A673 (cell line): Measurements from ENCODE around the gene GRAP2. TPM values are rescaled to one million over a fixed set of nuclear protein-coding genes. Genes with fewer than 3 reads are reported as not detected.

ENCODE experiments used
- BruUV-seq: library from RNA; stranded (reverse); fragments of 400-500 nt; replicated peaks from 2 replicates; lab custom pipeline; 2021; lab: Mats Ljungman, UMichigan
- CTCF ChIA-PET: fragments of 300-600 bp; sonication (Branson Sonifier 250); formaldehyde crosslinking; loops from one replicate; lab custom pipeline; 2022; ENCODE audit warnings: antibody characterized with exemption; lab: Charles Lee
- POLR2A ChIA-PET: fragments of 300-600 bp; sonication (Branson Sonifier 250); formaldehyde crosslinking; loops from one replicate; lab custom pipeline; 2022; ENCODE audit warnings: antibody characterized with exemption; ENCODE audit not compliant: low non-redundant PET; lab: Charles Lee
- DNase-seq: peaks from one replicate; pipeline ENCODE4 v3.0.0-alpha.2; 2015; ENCODE audit warnings: low spot score
- H3K27ac ChIP-seq: fragments of 200-600 bp; sonication (generic); 2 replicates; pipeline ENCODE4 v1.5.1; 2016; ENCODE audit warnings: mixed run types, low read depth, mild to moderate bottlenecking, mixed read lengths, antibody characterized with exemption, low read length; ENCODE audit not compliant: poor library complexity, severe bottlenecking
- H3K27me3 ChIP-seq: fragments of 200-600 bp; sonication (generic); replicated peaks from 2 replicates; pipeline ENCODE4 v1.6.1; 2017; ENCODE audit warnings: mixed run types, low read depth, mild to moderate bottlenecking, mixed read lengths, antibody characterized with exemption, low read length; ENCODE audit not compliant: insufficient read depth, poor library complexity
- H3K36me3 ChIP-seq: fragments of 200-600 bp; sonication (generic); 2 replicates; pipeline ENCODE4 v1.6.1; 2016; ENCODE audit warnings: mixed run types, mild to moderate bottlenecking, mixed read lengths, antibody characterized with exemption, low read length; ENCODE audit not compliant: insufficient read depth, poor library complexity, severe bottlenecking
- H3K4me1 ChIP-seq: fragments of 200-600 bp; sonication (generic); 2 replicates; pipeline ENCODE4 v1.6.1; 2017; ENCODE audit warnings: mixed run types, mild to moderate bottlenecking, mixed read lengths, antibody characterized with exemption, low read length; ENCODE audit not compliant: insufficient read depth, poor library complexity, severe bottlenecking
- H3K4me3 ChIP-seq: fragments of 200-600 bp; sonication (generic); 2 replicates; pipeline ENCODE4 v1.5.1; 2016; ENCODE audit warnings: low read depth, mixed run types, mild to moderate bottlenecking, mixed read lengths, low read length; ENCODE audit not compliant: poor library complexity, severe bottlenecking
- H3K9me3 ChIP-seq: fragments of 200-600 bp; sonication (generic); 2 replicates; pipeline ENCODE4 v1.6.1; 2016; ENCODE audit warnings: mixed run types, low read depth, mild to moderate bottlenecking, mixed read lengths, antibody characterized with exemption, low read length; ENCODE audit not compliant: poor library complexity, severe bottlenecking
- EZH2 ChIP-seq: fragments of 200-600 bp; sonication (generic); IDR thresholded peaks from 2 replicates; pipeline ENCODE4 v1.6.1; 2017; ENCODE audit warnings: borderline replicate concordance, low read depth, mild to moderate bottlenecking, mixed read lengths, antibody characterized with exemption, low read length; ENCODE audit not compliant: poor library complexity, severe bottlenecking
- intact Hi-C: fragments of 100-400 bp; cut with micrococcal nuclease; formaldehyde crosslinking; loops from one replicate; pipeline ENCODE4 v1.10.0; 2022; ENCODE audit not compliant: unreplicated experiment
- total RNA-seq: library from RNA; stranded (reverse); gene quantifications from 2 replicates; pipeline ENCODE4 v1.2.3, GENCODE V29; 2021
- TF ChIP-seq, protein P1 (sequence below): fragments of 300-800, 200-600 bp; sonication (generic); conservative IDR thresholded peaks from 2 replicates; pipeline ENCODE4 v1.5.1; 2017; ENCODE audit warnings: low read depth, mild to moderate bottlenecking, antibody characterized with exemption, low read length, moderate library complexity, mixed read lengths

The GRAP2 gene
- total RNA-seq, 1 experiment from 2014 or later: not detected

DNA sequence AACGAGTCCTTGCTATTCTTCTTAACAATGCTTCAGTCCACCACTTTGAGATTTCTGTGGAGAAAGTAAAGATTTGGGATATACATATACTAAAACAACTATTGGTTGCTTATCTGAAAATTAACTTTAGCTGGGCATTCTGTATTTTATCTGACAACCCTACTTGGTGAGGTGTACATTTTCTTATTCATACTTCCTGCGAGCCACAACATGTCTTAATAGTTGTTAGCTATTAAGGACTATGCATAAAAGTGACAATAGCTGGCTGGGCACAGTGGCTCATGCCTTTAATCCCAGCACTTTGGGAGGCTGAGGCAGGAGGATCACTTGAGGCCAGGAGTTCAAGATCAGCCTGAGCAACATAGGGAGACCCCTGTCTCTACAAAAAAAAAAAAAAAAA lies 31.3 kb downstream of the GRAP2 start:
- Histone ChIP-seq H3K27ac (no peak overlapping the region), H3K4me3 (no peak overlapping the region), H3K9me3 (no peaks in the 10 kb centered on the region), H3K36me3 (no peaks in the 10 kb centered on the region), H3K27me3 (peaks cover 63% of the 10 kb centered on the region), H3K4me1 (no peaks in the 10 kb centered on the region)
- TF ChIP-seq, protein P1, sequence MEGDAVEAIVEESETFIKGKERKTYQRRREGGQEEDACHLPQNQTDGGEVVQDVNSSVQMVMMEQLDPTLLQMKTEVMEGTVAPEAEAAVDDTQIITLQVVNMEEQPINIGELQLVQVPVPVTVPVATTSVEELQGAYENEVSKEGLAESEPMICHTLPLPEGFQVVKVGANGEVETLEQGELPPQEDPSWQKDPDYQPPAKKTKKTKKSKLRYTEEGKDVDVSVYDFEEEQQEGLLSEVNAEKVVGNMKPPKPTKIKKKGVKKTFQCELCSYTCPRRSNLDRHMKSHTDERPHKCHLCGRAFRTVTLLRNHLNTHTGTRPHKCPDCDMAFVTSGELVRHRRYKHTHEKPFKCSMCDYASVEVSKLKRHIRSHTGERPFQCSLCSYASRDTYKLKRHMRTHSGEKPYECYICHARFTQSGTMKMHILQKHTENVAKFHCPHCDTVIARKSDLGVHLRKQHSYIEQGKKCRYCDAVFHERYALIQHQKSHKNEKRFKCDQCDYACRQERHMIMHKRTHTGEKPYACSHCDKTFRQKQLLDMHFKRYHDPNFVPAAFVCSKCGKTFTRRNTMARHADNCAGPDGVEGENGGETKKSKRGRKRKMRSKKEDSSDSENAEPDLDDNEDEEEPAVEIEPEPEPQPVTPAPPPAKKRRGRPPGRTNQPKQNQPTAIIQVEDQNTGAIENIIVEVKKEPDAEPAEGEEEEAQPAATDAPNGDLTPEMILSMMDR: no peak
- no peak for TF ChIP-seq EZH2
- no peak for DNase-seq
- POLR2A ChIA-PET: no interaction called here
- BruUV-seq: no TSS peak
- CTCF ChIA-PET: no interaction called here
- intact Hi-C loops: no loop called here

DNA sequence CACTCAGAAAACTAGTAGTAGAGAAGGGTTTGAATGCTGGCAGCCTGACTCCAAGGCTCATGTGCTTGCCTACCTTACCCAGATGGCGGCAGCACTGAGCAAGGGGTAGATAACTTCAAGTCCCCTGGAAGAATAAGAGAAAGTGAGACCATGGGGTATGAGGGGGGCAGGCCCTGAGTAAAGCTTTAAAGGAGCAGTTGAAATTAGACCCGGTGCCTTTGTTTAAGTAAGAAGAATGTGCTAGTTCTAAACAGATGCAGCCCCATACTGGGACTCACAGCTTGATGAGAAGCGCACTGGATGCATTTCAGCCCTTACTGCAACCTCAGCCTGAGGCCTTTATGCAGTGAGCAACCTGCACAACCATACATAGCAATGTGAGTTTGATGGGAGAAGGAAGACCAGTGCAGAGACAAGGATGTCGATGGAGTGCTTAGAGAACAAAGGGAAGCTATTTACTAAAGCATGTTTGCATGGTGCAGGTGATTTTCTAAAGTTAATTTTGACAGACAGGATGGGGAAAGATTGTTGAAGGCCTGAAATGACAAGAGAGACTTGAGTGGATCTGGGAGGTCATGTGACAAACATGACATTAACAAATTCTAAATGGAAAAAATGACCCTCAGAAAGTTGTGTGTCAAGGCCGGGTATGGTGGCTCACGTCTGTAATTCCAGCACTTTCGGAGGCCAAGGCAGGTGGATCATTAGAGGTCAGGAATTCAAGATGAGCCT lies 32.2 kb downstream of the GRAP2 start:
- DNase-seq: peak; percentile 37
- no peak for TF ChIP-seq EZH2
- TF ChIP-seq, protein P1: peak; percentile 57
- no peaks in the 10 kb centered on the region for H3K4me1 ChIP-seq
- no TSS peak for BruUV-seq
- H3K9me3 ChIP-seq: no peaks in the 10 kb centered on the region
- ChIA-PET CTCF (interaction anchor here (0.6 kb wide), 1 partner anchor 363 kb away, joined by 3 read pairs; no protein-coding TSS in a partner anchor), POLR2A (interaction anchor here (0.6 kb wide), 1 partner anchor 189 kb away, joined by 3 read pairs; no protein-coding TSS in a partner anchor)
- intact Hi-C loops: no loop called here
- peaks cover 69% of the 10 kb centered on the region for H3K27me3 ChIP-seq
- H3K4me3 ChIP-seq: no peak overlapping the region
- H3K36me3 ChIP-seq: no peaks in the 10 kb centered on the region
- H3K27ac ChIP-seq: no peak overlapping the region

DNA sequence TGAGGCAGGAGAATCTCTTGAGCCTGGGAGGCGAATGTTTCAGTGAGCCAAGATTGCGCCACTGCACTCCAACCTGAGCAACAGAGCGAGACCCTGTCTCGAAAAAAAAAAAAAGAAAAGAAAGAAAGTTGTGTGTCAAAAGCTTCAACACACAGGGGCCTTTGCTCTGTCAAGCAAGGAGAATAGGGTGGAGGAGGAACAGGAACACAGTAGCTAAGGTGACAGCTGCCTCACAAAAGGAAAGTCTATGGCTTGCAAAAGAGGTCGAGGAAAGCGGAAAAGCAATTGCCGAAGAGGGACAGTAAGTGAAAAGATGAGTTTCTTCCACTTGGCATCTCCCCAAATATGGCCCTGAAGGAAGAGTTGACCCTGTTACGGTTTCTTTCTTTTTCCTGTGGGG lies 32.9 kb downstream of the GRAP2 start:
- Histone ChIP-seq H3K4me3 (no peak overlapping the region), H3K4me1 (no peaks in the 10 kb centered on the region), H3K9me3 (no peaks in the 10 kb centered on the region), H3K36me3 (no peaks in the 10 kb centered on the region), H3K27me3 (peaks cover 64% of the 10 kb centered on the region), H3K27ac (no peak overlapping the region)
- BruUV-seq: no TSS peak
- TF ChIP-seq EZH2: no peak
- TF ChIP-seq, protein P1: no peak
- CTCF ChIA-PET: no interaction called here
- POLR2A ChIA-PET: no interaction called here
- no peak for DNase-seq
- intact Hi-C loops: no loop called here
